ENCODE measurements around the gene FRY. TPM values are rescaled to one million over a fixed set of nuclear protein-coding genes. Genes with fewer than 3 reads are reported as not detected.

Gene FRY
- polyA plus RNA-seq, 1 experiment, result 24.6 TPM

DNA sequence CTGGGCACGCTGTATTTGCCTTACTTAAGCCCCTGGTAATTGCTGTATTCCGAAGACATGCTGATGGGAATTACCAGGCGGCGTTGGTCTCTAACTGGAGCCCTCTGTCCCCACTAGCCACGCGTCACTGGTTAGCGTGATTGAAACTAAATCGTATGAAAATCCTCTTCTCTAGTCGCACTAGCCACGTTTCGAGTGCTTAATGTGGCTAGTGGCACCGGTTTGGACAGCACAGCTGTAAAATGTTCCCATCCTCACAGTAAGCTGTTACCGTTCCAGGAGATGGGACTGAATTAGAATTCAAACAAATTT is 284.4 kb downstream of the FRY start:
- POLR2A ChIA-PET, result interaction anchor here (1.2 kb wide), 1 partner anchor 19 kb away, joined by 3 read pairs; no protein-coding TSS in a partner anchor
- Histone ChIP-seq H3K27ac (ENCODE audit: low read depth, low read length) (peak overlapping the region; percentile 96), H3K27me3 (ENCODE audit: control insufficient read depth, insufficient read depth, low read length) (no peaks in the 10 kb centered on the region), H3K9me3 (ENCODE audit: control insufficient read depth, insufficient read depth, low read length) (no peaks in the 10 kb centered on the region; the same call in 1 of the 2 replicates), H3K4me3 (ENCODE audit: low read depth, low read length) (peak overlapping the region; percentile 82)
- CTCF ChIA-PET, result interaction anchor here (1.2 to 2.6 kb wide), 3 partner anchors 9 to 406 kb away, joined by 3 to 12 read pairs (median 5); no protein-coding TSS in a partner anchor
- TF ChIP-seq, protein P1, sequence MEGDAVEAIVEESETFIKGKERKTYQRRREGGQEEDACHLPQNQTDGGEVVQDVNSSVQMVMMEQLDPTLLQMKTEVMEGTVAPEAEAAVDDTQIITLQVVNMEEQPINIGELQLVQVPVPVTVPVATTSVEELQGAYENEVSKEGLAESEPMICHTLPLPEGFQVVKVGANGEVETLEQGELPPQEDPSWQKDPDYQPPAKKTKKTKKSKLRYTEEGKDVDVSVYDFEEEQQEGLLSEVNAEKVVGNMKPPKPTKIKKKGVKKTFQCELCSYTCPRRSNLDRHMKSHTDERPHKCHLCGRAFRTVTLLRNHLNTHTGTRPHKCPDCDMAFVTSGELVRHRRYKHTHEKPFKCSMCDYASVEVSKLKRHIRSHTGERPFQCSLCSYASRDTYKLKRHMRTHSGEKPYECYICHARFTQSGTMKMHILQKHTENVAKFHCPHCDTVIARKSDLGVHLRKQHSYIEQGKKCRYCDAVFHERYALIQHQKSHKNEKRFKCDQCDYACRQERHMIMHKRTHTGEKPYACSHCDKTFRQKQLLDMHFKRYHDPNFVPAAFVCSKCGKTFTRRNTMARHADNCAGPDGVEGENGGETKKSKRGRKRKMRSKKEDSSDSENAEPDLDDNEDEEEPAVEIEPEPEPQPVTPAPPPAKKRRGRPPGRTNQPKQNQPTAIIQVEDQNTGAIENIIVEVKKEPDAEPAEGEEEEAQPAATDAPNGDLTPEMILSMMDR (IDR thresholded peaks at IDR 0.05; ENCODE audit: low read depth, low read length), result no peak
- DNase-seq (ENCODE audit: low read depth, low spot score), result no peak

DNA sequence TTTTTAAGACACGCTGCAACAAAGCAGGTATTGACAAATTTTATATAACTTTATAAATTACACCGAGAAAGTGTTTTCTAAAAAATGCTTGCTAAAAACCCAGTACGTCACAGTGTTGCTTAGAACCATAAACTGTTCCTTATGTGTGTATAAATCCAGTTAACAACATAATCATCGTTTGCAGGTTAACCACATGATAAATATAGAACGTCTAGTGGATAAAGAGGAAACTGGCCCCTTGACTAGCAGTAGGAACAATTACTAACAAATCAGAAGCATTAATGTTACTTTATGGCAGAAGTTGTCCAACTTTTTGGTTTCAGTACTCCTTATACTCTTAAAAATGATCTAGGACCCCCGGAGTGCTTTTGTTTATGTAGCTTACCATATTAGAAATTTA is 284.9 kb downstream of the FRY start:
- TF ChIP-seq, protein P1 (IDR thresholded peaks at IDR 0.05; ENCODE audit: low read depth, low read length), result no peak
- no peak for DNase-seq (ENCODE audit: low read depth, low spot score)
- H3K4me3 ChIP-seq (ENCODE audit: low read depth, low read length), result peak overlapping the region; percentile 82
- ChIA-PET POLR2A (no interaction called here), CTCF (interaction anchor here (1.1 to 2.6 kb wide), 4 partner anchors 10 to 407 kb away, joined by 3 to 12 read pairs (median 4); no protein-coding TSS in a partner anchor)
- H3K27ac ChIP-seq (ENCODE audit: low read depth, low read length), result no peak overlapping the region
- no peaks in the 10 kb centered on the region; the same call in 1 of the 2 replicates for H3K9me3 ChIP-seq (ENCODE audit: control insufficient read depth, insufficient read depth, low read length)
- no peaks in the 10 kb centered on the region for H3K27me3 ChIP-seq (ENCODE audit: control insufficient read depth, insufficient read depth, low read length)

DNA sequence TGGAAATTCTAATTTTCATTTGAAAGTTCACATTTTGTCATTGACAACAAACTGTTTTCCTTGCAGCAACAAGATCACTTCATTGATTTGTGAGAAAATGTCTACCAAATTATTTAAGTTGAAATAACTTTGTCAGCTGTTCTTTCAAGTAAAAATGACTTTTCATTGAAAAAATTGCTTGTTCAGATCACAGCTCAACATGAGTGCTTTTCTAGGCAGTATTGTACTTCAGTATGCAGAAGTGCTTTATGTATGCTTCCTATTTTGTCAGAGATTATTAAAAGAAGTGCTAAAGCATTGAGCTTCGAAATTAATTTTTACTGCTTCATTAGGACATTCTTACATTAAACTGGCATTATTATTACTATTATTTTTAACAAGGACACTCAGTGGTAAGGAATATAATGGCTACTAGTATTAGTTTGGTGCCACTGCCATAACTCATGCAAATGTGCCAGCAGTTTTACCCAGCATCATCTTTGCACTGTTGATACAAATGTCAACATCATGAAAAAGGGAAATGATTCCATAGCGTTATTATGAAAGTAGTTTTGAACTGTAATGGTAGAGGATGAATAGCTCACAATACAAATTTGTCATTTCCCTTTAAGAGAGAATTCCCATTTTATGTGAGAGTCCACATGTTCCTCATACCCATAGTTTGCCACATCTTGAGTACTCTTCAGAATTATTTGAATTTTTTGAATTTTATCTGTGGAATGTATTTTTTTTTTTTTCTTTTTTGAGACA is 286.3 kb downstream of the FRY start:
- Histone ChIP-seq H3K9me3 (ENCODE audit: control insufficient read depth, insufficient read depth, low read length) (no peaks in the 10 kb centered on the region; the same call in 1 of the 2 replicates), H3K27me3 (ENCODE audit: control insufficient read depth, insufficient read depth, low read length) (no peaks in the 10 kb centered on the region), H3K27ac (ENCODE audit: low read depth, low read length) (no peak overlapping the region), H3K4me3 (ENCODE audit: low read depth, low read length) (no peak overlapping the region)
- no peak for DNase-seq (ENCODE audit: low read depth, low spot score)
- TF ChIP-seq, protein P1 (IDR thresholded peaks at IDR 0.05; ENCODE audit: low read depth, low read length), result no peak
- ChIA-PET CTCF (interaction anchor here (0.7 to 2.6 kb wide), 3 partner anchors 72 to 408 kb away, joined by 3 to 15 read pairs (median 5); no protein-coding TSS in a partner anchor), POLR2A (no interaction called here)

DNA sequence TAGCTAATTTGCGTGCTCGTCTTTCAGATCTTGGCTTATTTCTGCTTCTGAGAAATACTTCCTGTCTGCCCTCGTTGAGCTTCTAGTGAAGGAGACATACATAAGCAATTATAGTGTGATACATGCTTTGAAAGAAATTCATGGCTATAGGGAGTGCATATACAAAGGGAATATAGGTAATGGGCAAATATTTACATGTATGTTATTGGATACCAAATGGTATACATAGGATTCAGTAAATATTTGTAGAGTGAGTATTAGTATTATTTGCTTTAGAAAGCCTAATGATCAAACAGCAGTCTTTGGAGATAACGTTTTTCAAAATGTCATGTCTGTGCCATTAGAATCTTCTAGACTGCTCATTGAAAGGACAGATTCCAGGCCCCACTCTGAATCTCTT is 289.0 kb downstream of the FRY start:
- ChIA-PET POLR2A (no interaction called here), CTCF (no interaction called here)
- no peak for DNase-seq (ENCODE audit: low read depth, low spot score)
- TF ChIP-seq, protein P1 (IDR thresholded peaks at IDR 0.05; ENCODE audit: low read depth, low read length), result no peak
- H3K9me3 ChIP-seq (ENCODE audit: control insufficient read depth, insufficient read depth, low read length), result no peaks in the 10 kb centered on the region; the same call in 1 of the 2 replicates
- no peak overlapping the region for H3K4me3 ChIP-seq (ENCODE audit: low read depth, low read length)
- no peak overlapping the region for H3K27ac ChIP-seq (ENCODE audit: low read depth, low read length)
- H3K27me3 ChIP-seq (ENCODE audit: control insufficient read depth, insufficient read depth, low read length), result no peaks in the 10 kb centered on the region

DNA sequence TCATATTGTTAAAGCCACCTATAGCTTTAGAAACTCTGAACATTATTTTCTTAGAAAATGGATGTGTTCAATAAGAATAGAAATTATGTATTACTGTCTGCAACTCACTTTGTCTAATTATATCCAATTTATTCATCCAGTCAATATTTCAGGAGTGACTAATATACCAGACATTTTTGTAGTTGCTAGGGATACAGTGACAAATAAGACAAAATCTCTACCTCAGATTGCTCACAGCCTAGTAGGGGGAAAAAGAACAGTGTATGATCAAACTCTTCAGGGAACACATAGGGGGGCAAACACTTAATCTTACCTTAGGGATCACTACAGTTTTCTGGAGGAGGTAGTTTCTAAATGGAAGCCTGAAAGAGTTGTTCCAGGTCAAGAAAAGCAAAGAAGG is 292.3 kb downstream of the FRY start:
- TF ChIP-seq, protein P1 (IDR thresholded peaks at IDR 0.05; ENCODE audit: low read depth, low read length), result no peak
- ChIA-PET POLR2A (no interaction called here), CTCF (no interaction called here)
- Histone ChIP-seq H3K4me3 (ENCODE audit: low read depth, low read length) (no peak overlapping the region), H3K27me3 (ENCODE audit: control insufficient read depth, insufficient read depth, low read length) (no peaks in the 10 kb centered on the region), H3K27ac (ENCODE audit: low read depth, low read length) (no peak overlapping the region), H3K9me3 (ENCODE audit: control insufficient read depth, insufficient read depth, low read length) (no peaks in the 10 kb centered on the region)
- no peak for DNase-seq (ENCODE audit: low read depth, low spot score)

Measured in AG04450 (cell line).